OCI-LY1 (cell line): ENCODE data around the gene KRT3.
"Not testable (repeated sequence)": the region's sequence is repeated elsewhere in the genome, so short reads cannot be mapped to it uniquely, and the experiment has no call there.

Experiments
- H2AFZ ChIP-seq: fragments of 200-600 bp; sonication (generic), shearing (Covaris generic); 2 replicates; pipeline ENCODE4 v1.6.0; 2014; ENCODE audit warnings: antibody characterized with exemption, mild to moderate bottlenecking, low read length
- H3F3A ChIP-seq: fragments of 200-600 bp; sonication (generic), shearing (Covaris generic); 2 replicates; pipeline ENCODE4 v1.6.0; 2014; ENCODE audit warnings: mild to moderate bottlenecking, antibody characterized with exemption, low read length, moderate library complexity; ENCODE audit not compliant: insufficient read depth
- H3K27ac ChIP-seq: fragments of 200-600 bp; sonication (generic); 2 replicates; pipeline ENCODE4 v1.5.1; 2014; ENCODE audit warnings: low read length, mixed run types, mild to moderate bottlenecking, low read depth; ENCODE audit not compliant: poor library complexity, severe bottlenecking
- H3K27me3 ChIP-seq: fragments of 200-600 bp; sonication (generic); 2 replicates; pipeline ENCODE4 v1.6.0; 2014; ENCODE audit warnings: antibody characterized with exemption, mild to moderate bottlenecking, low read length, moderate library complexity; ENCODE audit not compliant: insufficient read depth
- H3K36me3 ChIP-seq: fragments of 200-600 bp; sonication (generic); 2 replicates; pipeline ENCODE4 v1.6.1; 2014; ENCODE audit warnings: mild to moderate bottlenecking, antibody characterized with exemption, low read length, moderate library complexity, mixed read lengths; ENCODE audit not compliant: insufficient read depth
- H3K4me1 ChIP-seq: fragments of 200-600 bp; sonication (generic); 2 replicates; pipeline ENCODE4 v1.5.1; 2014; ENCODE audit warnings: mild to moderate bottlenecking, low read length, moderate library complexity; ENCODE audit not compliant: insufficient read depth, severe bottlenecking
- H3K4me2 ChIP-seq: fragments of 200-600 bp; sonication (generic), shearing (Covaris generic); 2 replicates; pipeline ENCODE4 v1.6.1; 2014; ENCODE audit warnings: low read length
- H3K4me3 ChIP-seq: fragments of 200-600 bp; sonication (generic); 2 replicates; pipeline ENCODE4 v1.5.1; 2014; ENCODE audit warnings: low read length, low read depth, mild to moderate bottlenecking, mixed read lengths; ENCODE audit not compliant: poor library complexity, severe bottlenecking
- H3K79me2 ChIP-seq: fragments of 200-600 bp; shearing (Covaris generic); 2 replicates; pipeline ENCODE4 v1.6.1; 2016; ENCODE audit warnings: mixed run types, low read length, mixed read lengths; ENCODE audit not compliant: insufficient read depth
- H3K9ac ChIP-seq: fragments of 200-600 bp; sonication (generic), shearing (Covaris generic); 2 replicates; pipeline ENCODE4 v1.6.1; 2014; ENCODE audit warnings: mild to moderate bottlenecking, low read length, mixed read lengths
- H3K9me2 ChIP-seq: fragments of 200-600 bp; sonication (generic), shearing (Covaris generic); 2 replicates; pipeline ENCODE4 v1.6.1; 2014; ENCODE audit warnings: low read depth, mild to moderate bottlenecking, low read length, mixed read lengths
- H3K9me3 ChIP-seq: fragments of 200-600 bp; shearing (Covaris generic); 2 replicates; pipeline ENCODE4 v1.6.1; 2014; ENCODE audit warnings: low read length, mixed read lengths
- H4K20me1 ChIP-seq: fragments of 200-600 bp; sonication (generic), shearing (Covaris generic); 2 replicates; pipeline ENCODE4 v1.6.0; 2016; ENCODE audit warnings: mild to moderate bottlenecking, low read length; ENCODE audit not compliant: insufficient read depth
- EZH2 ChIP-seq: fragments of 200-600 bp; sonication (generic), shearing (Covaris generic); IDR thresholded peaks from 2 replicates; pipeline ENCODE4 v1.8.0; 2017; ENCODE audit warnings: borderline replicate concordance, mixed run types, mild to moderate bottlenecking, antibody characterized with exemption, low read length, moderate library complexity, mixed read lengths
- TF ChIP-seq, protein P1 (sequence below): fragments of 200-600 bp; sonication (generic), shearing (Covaris generic); IDR thresholded peaks from 2 replicates; pipeline ENCODE4 v1.5.1; 2017; ENCODE audit warnings: mild to moderate bottlenecking, antibody characterized with exemption, low read length, moderate library complexity, mixed read lengths

The KRT3 gene

DNA sequence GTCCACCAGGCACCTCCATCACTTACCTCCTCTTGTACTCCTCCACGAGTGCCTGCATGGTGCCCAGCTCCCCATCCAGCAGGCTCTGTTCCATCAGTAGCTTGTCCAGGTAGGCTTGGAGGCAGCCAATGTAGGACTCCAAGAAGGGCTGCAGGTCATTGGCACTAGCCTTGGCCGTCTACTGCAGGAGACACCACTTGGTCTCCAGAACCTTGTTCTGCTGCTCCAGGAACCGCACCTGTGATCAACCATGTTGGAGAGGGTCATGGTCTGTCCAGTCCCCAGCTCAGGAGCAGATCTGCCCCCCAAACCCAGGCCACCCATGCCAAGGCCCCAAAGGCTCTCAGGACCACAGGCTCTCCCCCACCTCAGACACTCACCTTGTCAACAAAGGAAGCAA is 42.6 kb downstream of the KRT3 start:
- no peaks in the 10 kb centered on the region for H3K4me1 ChIP-seq
- no peak overlapping the region for H2AFZ ChIP-seq
- H3K9me3 ChIP-seq: no peaks in the 10 kb centered on the region
- no peaks in the 10 kb centered on the region for H3F3A ChIP-seq
- no peak overlapping the region for H3K9ac ChIP-seq
- H3K4me3 ChIP-seq: no peak overlapping the region
- H3K9me2 ChIP-seq: no peaks in the 10 kb centered on the region
- no peaks in the 10 kb centered on the region for H3K27me3 ChIP-seq
- TF ChIP-seq, protein P1, sequence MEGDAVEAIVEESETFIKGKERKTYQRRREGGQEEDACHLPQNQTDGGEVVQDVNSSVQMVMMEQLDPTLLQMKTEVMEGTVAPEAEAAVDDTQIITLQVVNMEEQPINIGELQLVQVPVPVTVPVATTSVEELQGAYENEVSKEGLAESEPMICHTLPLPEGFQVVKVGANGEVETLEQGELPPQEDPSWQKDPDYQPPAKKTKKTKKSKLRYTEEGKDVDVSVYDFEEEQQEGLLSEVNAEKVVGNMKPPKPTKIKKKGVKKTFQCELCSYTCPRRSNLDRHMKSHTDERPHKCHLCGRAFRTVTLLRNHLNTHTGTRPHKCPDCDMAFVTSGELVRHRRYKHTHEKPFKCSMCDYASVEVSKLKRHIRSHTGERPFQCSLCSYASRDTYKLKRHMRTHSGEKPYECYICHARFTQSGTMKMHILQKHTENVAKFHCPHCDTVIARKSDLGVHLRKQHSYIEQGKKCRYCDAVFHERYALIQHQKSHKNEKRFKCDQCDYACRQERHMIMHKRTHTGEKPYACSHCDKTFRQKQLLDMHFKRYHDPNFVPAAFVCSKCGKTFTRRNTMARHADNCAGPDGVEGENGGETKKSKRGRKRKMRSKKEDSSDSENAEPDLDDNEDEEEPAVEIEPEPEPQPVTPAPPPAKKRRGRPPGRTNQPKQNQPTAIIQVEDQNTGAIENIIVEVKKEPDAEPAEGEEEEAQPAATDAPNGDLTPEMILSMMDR: no peak
- TF ChIP-seq EZH2: no peak
- no peak overlapping the region for H3K27ac ChIP-seq
- no peaks in the 10 kb centered on the region for H3K79me2 ChIP-seq
- no peaks in the 10 kb centered on the region for H3K36me3 ChIP-seq
- no peak overlapping the region for H3K4me2 ChIP-seq
- no peaks in the 10 kb centered on the region for H4K20me1 ChIP-seq

DNA sequence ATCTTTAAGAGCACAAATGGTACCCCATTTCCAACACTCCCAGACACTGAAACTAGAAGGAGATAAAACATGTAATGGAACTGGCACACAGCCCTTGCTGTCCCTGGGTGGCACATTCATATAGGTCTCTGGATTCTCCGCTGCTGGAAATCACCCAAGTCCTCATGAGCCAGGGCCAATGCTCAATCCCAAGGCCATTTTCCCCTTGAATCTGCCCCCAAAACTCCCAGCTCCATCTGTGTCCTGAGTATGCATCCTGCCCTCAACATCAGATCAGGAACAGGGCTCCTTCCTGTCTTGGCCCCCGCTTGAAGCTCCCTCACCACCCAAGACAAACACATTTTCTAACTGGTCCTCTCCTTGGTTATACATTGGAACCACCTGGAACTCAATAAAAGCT is 43.4 kb downstream of the KRT3 start:
- no peak overlapping the region for H3K27ac ChIP-seq
- TF ChIP-seq, protein P1: no peak
- no peak for TF ChIP-seq EZH2
- no peaks in the 10 kb centered on the region for H4K20me1 ChIP-seq
- no peak overlapping the region for H3K4me3 ChIP-seq
- H3K4me2 ChIP-seq: no peak overlapping the region
- no peaks in the 10 kb centered on the region for H3K9me2 ChIP-seq
- H3K27me3 ChIP-seq: no peaks in the 10 kb centered on the region
- no peaks in the 10 kb centered on the region for H3K9me3 ChIP-seq
- H2AFZ ChIP-seq: no peak overlapping the region
- no peak overlapping the region for H3K9ac ChIP-seq
- H3K4me1 ChIP-seq: no peaks in the 10 kb centered on the region
- H3K36me3 ChIP-seq: no peaks in the 10 kb centered on the region
- H3K79me2 ChIP-seq: no peaks in the 10 kb centered on the region
- H3F3A ChIP-seq: no peaks in the 10 kb centered on the region

DNA sequence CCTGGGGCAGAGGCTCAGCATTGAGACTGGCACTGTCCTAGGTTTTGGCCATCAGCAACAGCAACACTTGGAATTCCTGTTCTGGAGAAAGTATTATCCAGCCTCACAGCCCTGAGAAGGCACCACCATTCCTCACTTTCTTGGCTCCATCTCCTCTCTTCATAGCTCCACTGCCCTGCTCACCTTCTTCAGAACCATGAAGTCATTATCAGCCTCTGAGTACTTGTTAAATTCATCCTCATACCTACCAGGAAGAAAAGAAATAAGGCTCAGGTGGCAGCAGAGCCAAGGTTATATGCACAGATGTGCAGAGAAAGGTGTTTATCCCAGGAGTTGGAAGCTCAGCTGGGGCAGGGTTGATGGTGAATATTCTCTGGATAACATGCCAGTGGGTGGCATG is 44.1 kb downstream of the KRT3 start:
- H3K9me2 ChIP-seq: no peaks in the 10 kb centered on the region
- H3K9me3 ChIP-seq: no peaks in the 10 kb centered on the region
- no peaks in the 10 kb centered on the region for H3K4me1 ChIP-seq
- no peak overlapping the region for H3K27ac ChIP-seq
- H3K36me3 ChIP-seq: no peaks in the 10 kb centered on the region
- H3K9ac ChIP-seq: no peak overlapping the region
- TF ChIP-seq EZH2: no peak
- TF ChIP-seq, protein P1: no peak
- H3K27me3 ChIP-seq: no peaks in the 10 kb centered on the region
- no peak overlapping the region for H2AFZ ChIP-seq
- H3K4me2 ChIP-seq: no peak overlapping the region
- H3K79me2 ChIP-seq: no peaks in the 10 kb centered on the region
- H3F3A ChIP-seq: no peaks in the 10 kb centered on the region
- H4K20me1 ChIP-seq: no peaks in the 10 kb centered on the region
- H3K4me3 ChIP-seq: no peak overlapping the region

DNA sequence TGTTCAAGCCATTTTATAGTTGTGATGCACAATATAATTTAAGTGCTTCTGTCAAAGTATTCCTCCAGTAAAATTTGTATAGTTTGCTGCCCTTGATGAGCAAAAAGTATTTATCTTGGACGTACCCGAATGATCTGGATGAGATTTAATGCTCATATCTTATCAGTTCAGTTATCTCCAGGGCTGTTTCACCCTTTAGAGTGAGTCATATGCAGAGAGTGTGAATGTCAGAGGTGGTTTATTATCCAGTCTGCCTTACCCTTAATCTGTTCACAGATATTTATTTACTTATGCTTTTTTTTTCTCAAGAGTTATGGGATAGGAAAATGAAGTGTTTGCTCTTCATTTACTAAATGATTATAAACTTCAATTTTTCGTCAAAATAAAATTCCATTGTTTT is 45.4 kb downstream of the KRT3 start:
- not testable (repeated sequence) for H3K4me3 ChIP-seq, H3K9me2 ChIP-seq, H3K36me3 ChIP-seq, H3K9me3 ChIP-seq, H4K20me1 ChIP-seq, H3K79me2 ChIP-seq, H3K4me1 ChIP-seq, H2AFZ ChIP-seq, H3F3A ChIP-seq, H3K27me3 ChIP-seq, H3K4me2 ChIP-seq, H3K9ac ChIP-seq, H3K27ac ChIP-seq
